Naive thymus-derived CD4-positive, alpha-beta T cell (primary cell): ENCODE results near the gene GRWD1. TPM values are rescaled to one million over a fixed set of nuclear protein-coding genes. Genes with fewer than 3 reads are reported as not detected.

Experiments used
- ATAC-seq: fragments of 150-1000 bp; cut with Tn5 transposase; 2 replicates; pipeline ENCODE4 v1.10.0; 2021; ENCODE audit warnings: mild to moderate bottlenecking, moderate library complexity
- CTCF ChIA-PET: fragments of 350-600 bp; sonication (Branson Sonifier 250); formaldehyde crosslinking; loops from one replicate; lab custom pipeline; 2021; ENCODE audit warnings: antibody characterized with exemption; lab: Charles Lee
- POLR2A ChIA-PET: fragments of 350-600 bp; sonication (Branson Sonifier 250); formaldehyde crosslinking; loops from one replicate; lab custom pipeline; 2021; ENCODE audit warnings: antibody characterized with exemption, inconsistent platforms; lab: Charles Lee
- DNase-seq, 9 donors: peaks; one replicate each; pipeline versions ENCODE4 v3.0.0 to v3.0.0-alpha.2; 2020 to 2022; ENCODE audit warnings: mixed read lengths in 1 of 9
- H3K27ac ChIP-seq: one replicate; pipeline ENCODE4 v1.7.0; 2013; ENCODE audit warnings: mild to moderate bottlenecking, low read depth, low read length, moderate library complexity
- H3K27me3 ChIP-seq, 2 donors: one replicate each; pipeline ENCODE4 v1.7.0; 2013; ENCODE audit warnings: low read length in 2 of 2, mild to moderate bottlenecking in 2 of 2, moderate library complexity in 2 of 2; ENCODE audit not compliant: control insufficient read depth in 2 of 2, insufficient read depth in 2 of 2
- H3K36me3 ChIP-seq, 3 experiments: 1 replicate in 2 of 3; 2 replicates in 1 of 3; pipeline ENCODE4 v1.7.0; 2013; ENCODE audit warnings: low read length in 3 of 3, mild to moderate bottlenecking in 3 of 3, moderate library complexity in 1 of 3; ENCODE audit not compliant: insufficient read depth in 3 of 3, control insufficient read depth in 2 of 3
- H3K4me1 ChIP-seq, 2 donors: one replicate each; pipeline ENCODE4 v1.7.0; 2013; ENCODE audit warnings: low read length in 2 of 2, mild to moderate bottlenecking in 2 of 2, moderate library complexity in 1 of 2; ENCODE audit not compliant: control insufficient read depth in 2 of 2, insufficient read depth in 2 of 2
- H3K4me3 ChIP-seq: 2 replicates; pipeline ENCODE4 v1.7.0; 2013; ENCODE audit warnings: mild to moderate bottlenecking, low read length
- H3K9me3 ChIP-seq, 3 experiments: 1 replicate in 2 of 3; 2 replicates in 1 of 3; pipeline ENCODE4 v1.7.0; 2013; ENCODE audit warnings: low read length in 3 of 3; ENCODE audit not compliant: control insufficient read depth in 2 of 3
- H3K27ac Mint-ChIP-seq, 9 donors: one replicate each; pipeline ENCODE4 v1.8.0; 2020 to 2022; ENCODE audit warnings: mixed read lengths in 9 of 9, mild to moderate bottlenecking in 8 of 9, moderate library complexity in 5 of 9, inconsistent platforms in 2 of 9
- H3K27me3 Mint-ChIP-seq, 5 donors: one replicate each; pipeline ENCODE4 v1.8.0; 2021 to 2022; ENCODE audit warnings: mixed read lengths in 5 of 5, mild to moderate bottlenecking in 1 of 5
- H3K36me3 Mint-ChIP-seq, 5 donors: one replicate each; pipeline ENCODE4 v1.8.0; 2020 to 2022; ENCODE audit warnings: mixed read lengths in 5 of 5, mild to moderate bottlenecking in 3 of 5, inconsistent platforms in 1 of 5
- H3K4me1 Mint-ChIP-seq, 7 donors: one replicate each; pipeline ENCODE4 v1.8.0; 2020 to 2022; ENCODE audit warnings: mixed read lengths in 7 of 7, mild to moderate bottlenecking in 3 of 7, inconsistent platforms in 1 of 7
- H3K4me3 Mint-ChIP-seq, 10 donors: one replicate each; pipeline ENCODE4 v1.8.0; 2020 to 2022; ENCODE audit warnings: mild to moderate bottlenecking in 10 of 10, mixed read lengths in 10 of 10, moderate library complexity in 6 of 10, inconsistent platforms in 2 of 10
- H3K9me3 Mint-ChIP-seq, 11 donors: one replicate each; pipeline ENCODE4 v1.8.0; 2020 to 2022; ENCODE audit warnings: mixed read lengths in 11 of 11, mild to moderate bottlenecking in 4 of 11, inconsistent platforms in 1 of 11, moderate library complexity in 1 of 11
- intact Hi-C, 2 donors: fragments of 100-400 bp; cut with micrococcal nuclease; formaldehyde crosslinking; loops; one replicate each; pipeline ENCODE4 v1.15.1; 2023
- polyA plus RNA-seq, 2 donors: library from polyadenylated mRNA; unstranded; fragments of 300-500 nt; fragmentation: Illumina TruSeq; gene quantifications; one replicate each; pipeline ENCODE4 v1.2.3, GENCODE V29; 2021
- total RNA-seq, 6 experiments: library from RNA in 5 of 6; stranded (reverse) in 5 of 6; gene quantifications; 1 replicate in 5 of 6; 2 replicates in 1 of 6; pipeline ENCODE4 v1.2.3 and lab custom pipeline; 2021 to 2026

The GRWD1 gene
- total and polyA plus RNA-seq, 7 experiments from 2014 or later: 26.1 to 51.6 (median 40.3) TPM

- Histone ChIP-seq H3K36me3 (no peaks in the 10 kb centered on the region), H3K27me3 (no peaks in the 10 kb centered on the region), H3K4me3 (peak overlapping the region; percentile 41), H3K27ac (no peak overlapping the region), H3K4me1 (peaks cover 4 to 25% of the 10 kb centered on the region in 2 donors), H3K9me3 (no peaks in the 10 kb centered on the region)
- Mint-ChIP-seq H3K36me3 (peaks cover 0 to 4% (median 0%) of the 10 kb centered on the region in 5 donors), H3K27me3 (peaks cover 0 to 57% (median 6%) of the 10 kb centered on the region in 5 donors), H3K9me3 (peaks cover 0 to 2% (median 0%) of the 10 kb centered on the region in 11 donors), H3K4me3 (peak overlapping the region; percentile 64 to 88 (median 80)), H3K4me1 (peaks cover 17 to 52% (median 44%) of the 10 kb centered on the region in 7 donors), H3K27ac (peak overlapping the region in 5 of 9 donors; percentile 13 to 90 (median 57))
- ChIA-PET CTCF (interaction anchor here (0.7 to 1.4 kb wide), 3 partner anchors 9 to 95 kb away, joined by 3 to 4 read pairs (median 3); no protein-coding TSS in a partner anchor), POLR2A (interaction anchor here (0.7 to 1.3 kb wide), 8 partner anchors 8 to 131 kb away, joined by 3 to 7 read pairs (median 4); no protein-coding TSS in a partner anchor)
- no peak for DNase-seq
- ATAC-seq: no peak
- intact Hi-C loops: loop anchor here (1.0 to 5.0 kb wide), 14 partner anchors 8 to 243 kb away; partner anchors contain the start of genes CYTH2 (in 1 of the 2), KDELR1 (in 1 of the 2), SYNGR4 (in 1 of the 2) and TMEM143 (in 1 of the 2)
These were observed 48.1 kb downstream of the GRWD1 start for GRCh38 chr19:48493718-48494401.

- ATAC-seq (no peak), DNase-seq (no peak)
- H3K27me3 Mint-ChIP-seq: peaks cover 0 to 53% (median 6%) of the 10 kb centered on the region in 5 donors
- Histone ChIP-seq H3K27me3 (no peaks in the 10 kb centered on the region), H3K4me3 (no peak overlapping the region), H3K27ac (no peak overlapping the region), H3K9me3 (no peaks in the 10 kb centered on the region), H3K36me3 (no peaks in the 10 kb centered on the region), H3K4me1 (peaks cover 4 to 25% of the 10 kb centered on the region in 2 donors)
- CTCF ChIA-PET: no interaction called here
- peak overlapping the region in 1 of 9 donors; percentile 32 for H3K27ac Mint-ChIP-seq
- intact Hi-C loops: no loop called here
- peaks cover 16 to 46% (median 40%) of the 10 kb centered on the region in 7 donors for H3K4me1 Mint-ChIP-seq
- H3K9me3 Mint-ChIP-seq: peaks cover 0 to 2% (median 0%) of the 10 kb centered on the region in 11 donors
- POLR2A ChIA-PET: interaction anchor here (0.6 kb wide), 1 partner anchor 19 kb away, joined by 3 read pairs; no protein-coding TSS in a partner anchor
- peak overlapping the region; percentile 24 to 88 (median 56) for H3K4me3 Mint-ChIP-seq
- peaks cover 0 to 4% (median 0%) of the 10 kb centered on the region in 5 donors for H3K36me3 Mint-ChIP-seq
These were observed 49.6 kb downstream of the GRWD1 start for GRCh38 chr19:48495396-48495795.

GRCh38 chr19:48496959-48497727, 51.4 kb downstream of the GRWD1 start:
- intact Hi-C loops: no loop called here
- no peaks in the 10 kb centered on the region for H3K9me3 ChIP-seq
- Mint-ChIP-seq H3K4me1 (peaks cover 7 to 41% (median 37%) of the 10 kb centered on the region in 7 donors), H3K36me3 (peaks cover 0 to 4% (median 0%) of the 10 kb centered on the region in 5 donors), H3K9me3 (peaks cover 0 to 2% (median 0%) of the 10 kb centered on the region in 11 donors), H3K27me3 (peaks cover 0 to 43% (median 6%) of the 10 kb centered on the region in 5 donors), H3K4me3 (peak overlapping the region in 5 of 10 donors; percentile 17 to 48 (median 25)), H3K27ac (no peak overlapping the region)
- H3K27me3 ChIP-seq: no peaks in the 10 kb centered on the region
- no peak overlapping the region for H3K27ac ChIP-seq
- ChIA-PET CTCF (no interaction called here), POLR2A (interaction anchor here (0.7 to 0.8 kb wide), 2 partner anchors 27 to 159 kb away, joined by 3 to 4 read pairs; no protein-coding TSS in a partner anchor)
- peaks cover 0 to 20% of the 10 kb centered on the region in 2 donors for H3K4me1 ChIP-seq
- no peak for ATAC-seq
- no peak overlapping the region for H3K4me3 ChIP-seq
- DNase-seq: no peak
- H3K36me3 ChIP-seq: no peaks in the 10 kb centered on the region

GRCh38 chr19:48497728-48498594, 52.2 kb downstream of the GRWD1 start:
- H3K4me1 Mint-ChIP-seq: peaks cover 0 to 37% (median 32%) of the 10 kb centered on the region in 7 donors
- ATAC-seq (no peak), DNase-seq (no peak)
- peaks cover 0 to 2% (median 0%) of the 10 kb centered on the region in 11 donors for H3K9me3 Mint-ChIP-seq
- no peaks in the 10 kb centered on the region for H3K27me3 ChIP-seq
- no peak overlapping the region for H3K27ac ChIP-seq
- ChIA-PET CTCF (no interaction called here), POLR2A (interaction anchor here (0.7 kb wide), 1 partner anchor 158 kb away, joined by 3 read pairs; no protein-coding TSS in a partner anchor)
- intact Hi-C loops: no loop called here
- no peak overlapping the region for H3K4me3 ChIP-seq
- peaks cover 0 to 16% of the 10 kb centered on the region in 2 donors for H3K4me1 ChIP-seq
- no peaks in the 10 kb centered on the region for H3K36me3 ChIP-seq
- no peaks in the 10 kb centered on the region for H3K36me3 Mint-ChIP-seq
- H3K9me3 ChIP-seq: no peaks in the 10 kb centered on the region
- H3K27ac Mint-ChIP-seq: no peak overlapping the region
- peak overlapping the region in 2 of 10 donors; percentile 44 to 46 for H3K4me3 Mint-ChIP-seq
- peaks cover 0 to 35% (median 0%) of the 10 kb centered on the region in 5 donors for H3K27me3 Mint-ChIP-seq

GRCh38 chr19:48498595-48499311, 53.0 kb downstream of the GRWD1 start:
- Histone ChIP-seq H3K27me3 (no peaks in the 10 kb centered on the region), H3K4me1 (peaks cover 0 to 15% of the 10 kb centered on the region in 2 donors)

More at GRCh38 chr19:48498595-48499311, 53.0 kb downstream of the GRWD1 start:
- Histone ChIP-seq H3K27ac (no peak overlapping the region), H3K9me3 (no peaks in the 10 kb centered on the region), H3K36me3 (no peaks in the 10 kb centered on the region), H3K4me3 (no peak overlapping the region)
- no peaks in the 10 kb centered on the region for H3K36me3 Mint-ChIP-seq
- H3K4me1 Mint-ChIP-seq: peaks cover 0 to 41% (median 32%) of the 10 kb centered on the region in 7 donors
- POLR2A ChIA-PET: no interaction called here
- H3K9me3 Mint-ChIP-seq: peaks cover 0 to 2% (median 0%) of the 10 kb centered on the region in 11 donors
- H3K4me3 Mint-ChIP-seq: no peak overlapping the region
- H3K27ac Mint-ChIP-seq: no peak overlapping the region
- DNase-seq: no peak
- intact Hi-C loops: no loop called here
- H3K27me3 Mint-ChIP-seq: peaks cover 0 to 31% (median 0%) of the 10 kb centered on the region in 5 donors
- CTCF ChIA-PET: interaction anchor here (0.6 kb wide), 1 partner anchor 112 kb away, joined by 6 read pairs; no protein-coding TSS in a partner anchor
- ATAC-seq: no peak
